Measurements from ENCODE around the gene BRD1. TPM values are rescaled to one million over a fixed set of nuclear protein-coding genes. Genes with fewer than 3 reads are reported as not detected.
"Not testable (repeated sequence)": the region's sequence is repeated elsewhere in the genome, so short reads cannot be mapped to it uniquely, and the experiment has no call there.

The BRD1 gene
- total RNA-seq, 4 donors from 2014 or later: 69.3 to 116 (median 81.1) TPM

- H3K9me3 ChIP-seq: no peaks in the 10 kb centered on the region
- no peak for DNase-seq (ENCODE audit: low spot score in 2 of 2)
- WGBS: 55% methylated on average over 17 of the region's 19 CpGs
- H3K4me3 ChIP-seq: no peak overlapping the region
- no peaks in the 10 kb centered on the region for H3K27me3 ChIP-seq
- peaks cover 44% of the 10 kb centered on the region for H3K4me1 ChIP-seq
- H3K27ac ChIP-seq: no peak overlapping the region
- TF ChIP-seq CTCF (IDR thresholded peaks at IDR 0.05) (no peak), POLR2A (IDR thresholded peaks at IDR 0.05) (no peak), EP300 (IDR thresholded peaks at IDR 0.05) (no peak), POLR2AphosphoS5 (IDR thresholded peaks at IDR 0.05) (no peak)
- peaks cover 63% of the 10 kb centered on the region for H3K36me3 ChIP-seq
Observed at GRCh38 chr22:49785841-49786471, 41.7 kb downstream of the BRD1 start.

DNA sequence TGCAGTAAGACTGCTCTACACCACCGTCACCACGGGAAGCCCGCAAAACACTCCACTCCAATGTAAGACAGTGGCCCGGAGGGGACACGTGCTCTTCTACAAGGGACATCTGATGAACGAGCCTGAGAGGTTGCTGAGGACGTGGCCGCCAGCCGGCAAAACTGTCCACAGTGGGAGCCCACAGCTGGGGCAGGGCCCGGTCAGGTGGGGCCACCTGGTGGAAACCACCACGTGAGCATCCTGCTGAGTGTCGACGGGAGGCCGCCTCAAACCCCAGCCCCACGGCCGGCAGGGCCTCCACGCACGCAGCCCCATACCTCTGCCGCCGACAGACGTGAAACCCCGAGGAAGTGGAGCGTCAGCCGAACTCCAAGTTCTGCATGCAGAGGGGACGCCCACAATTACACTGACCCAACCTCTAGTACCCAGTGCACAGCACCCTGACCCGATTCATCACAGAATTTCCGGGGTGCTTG lies 42.6 kb downstream of the BRD1 start:
- TF ChIP-seq POLR2A (IDR thresholded peaks at IDR 0.05) (no peak), POLR2AphosphoS5 (IDR thresholded peaks at IDR 0.05) (no peak), CTCF (IDR thresholded peaks at IDR 0.05) (no peak), EP300 (IDR thresholded peaks at IDR 0.05) (no peak)
- no peaks in the 10 kb centered on the region for H3K27me3 ChIP-seq
- H3K9me3 ChIP-seq: no peaks in the 10 kb centered on the region
- 96% methylated on average over 16 of the region's 27 CpGs for WGBS
- no peak overlapping the region for H3K4me3 ChIP-seq
- H3K27ac ChIP-seq: no peak overlapping the region
- H3K36me3 ChIP-seq: peaks cover 59% of the 10 kb centered on the region
- no peak for DNase-seq (ENCODE audit: low spot score in 2 of 2)
- H3K4me1 ChIP-seq: peaks cover 35% of the 10 kb centered on the region

GRCh38 chr22:49784630-49784971 lies 43.1 kb downstream of the BRD1 start:
- WGBS: 87% methylated on average over 9 of the region's 15 CpGs
- H3K27ac ChIP-seq: no peak overlapping the region
- H3K27me3 ChIP-seq: no peaks in the 10 kb centered on the region
- DNase-seq (ENCODE audit: low spot score in 2 of 2): no peak
- no peak overlapping the region for H3K4me3 ChIP-seq
- peaks cover 30% of the 10 kb centered on the region for H3K4me1 ChIP-seq
- H3K9me3 ChIP-seq: no peaks in the 10 kb centered on the region
- peaks cover 59% of the 10 kb centered on the region for H3K36me3 ChIP-seq
- no peak for TF ChIP-seq POLR2AphosphoS5 (IDR thresholded peaks at IDR 0.05)
- TF ChIP-seq POLR2A (IDR thresholded peaks at IDR 0.05): no peak
- TF ChIP-seq CTCF (IDR thresholded peaks at IDR 0.05): no peak
- no peak for TF ChIP-seq EP300 (IDR thresholded peaks at IDR 0.05)

GRCh38 chr22:49783926-49784629 lies 43.6 kb downstream of the BRD1 start:
- H3K4me1 ChIP-seq: peaks cover 25% of the 10 kb centered on the region
- no peak overlapping the region for H3K27ac ChIP-seq
- WGBS: 91% methylated on average over 41 of the region's 47 CpGs
- H3K9me3 ChIP-seq: no peaks in the 10 kb centered on the region
- no peaks in the 10 kb centered on the region for H3K27me3 ChIP-seq
- DNase-seq (ENCODE audit: low spot score in 2 of 2): no peak
- peaks cover 62% of the 10 kb centered on the region for H3K36me3 ChIP-seq
- TF ChIP-seq CTCF (IDR thresholded peaks at IDR 0.05): no peak
- no peak for TF ChIP-seq POLR2AphosphoS5 (IDR thresholded peaks at IDR 0.05)
- no peak for TF ChIP-seq EP300 (IDR thresholded peaks at IDR 0.05)
- TF ChIP-seq POLR2A (IDR thresholded peaks at IDR 0.05): no peak
- no peak overlapping the region for H3K4me3 ChIP-seq

DNA sequence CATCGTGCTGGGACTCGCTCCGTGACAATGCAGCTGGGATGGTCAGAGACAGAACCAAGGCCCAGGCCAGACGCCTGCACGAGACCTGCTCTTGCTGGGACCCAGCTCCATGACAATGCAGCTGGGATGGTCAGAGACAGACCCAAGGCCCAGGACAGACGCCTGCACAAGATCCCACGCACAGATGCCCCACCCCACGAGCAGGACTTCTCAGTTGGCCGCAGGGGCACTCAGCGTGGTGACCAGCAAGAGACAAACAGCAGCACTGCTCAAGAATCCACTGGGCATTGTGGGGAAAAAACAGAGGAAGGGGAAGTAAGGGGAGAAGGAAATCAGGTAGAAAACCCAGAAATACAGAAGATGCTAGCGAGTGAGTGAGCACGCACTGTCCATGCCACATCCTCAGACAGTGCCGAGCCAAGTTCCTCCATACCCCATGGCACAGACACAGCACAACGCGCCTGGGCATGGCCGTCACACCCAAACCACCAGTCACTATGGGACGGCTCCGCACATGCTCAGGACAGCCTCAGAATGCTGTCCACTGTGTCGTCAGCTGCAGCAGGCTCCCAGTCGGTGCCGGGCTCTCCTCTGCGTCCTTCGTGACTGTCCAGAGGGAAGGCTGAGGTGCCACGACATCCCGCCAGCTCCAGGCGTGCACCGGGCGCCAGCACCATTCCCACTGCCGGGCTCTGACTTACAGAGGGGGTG lies 44.5 kb downstream of the BRD1 start:
- no peak for DNase-seq (ENCODE audit: low spot score in 2 of 2)
- Histone ChIP-seq H3K4me3 (no peak overlapping the region), H3K9me3 (no peaks in the 10 kb centered on the region), H3K4me1 (peaks cover 16% of the 10 kb centered on the region), H3K27me3 (no peaks in the 10 kb centered on the region), H3K27ac (no peak overlapping the region), H3K36me3 (peaks cover 63% of the 10 kb centered on the region)
- WGBS: 70% methylated on average over 11 of the region's 29 CpGs
- TF ChIP-seq EP300 (IDR thresholded peaks at IDR 0.05) (no peak), POLR2A (IDR thresholded peaks at IDR 0.05) (no peak), POLR2AphosphoS5 (IDR thresholded peaks at IDR 0.05) (no peak), CTCF (IDR thresholded peaks at IDR 0.05) (no peak)

GRCh38 chr22:49781886-49782285 lies 45.8 kb downstream of the BRD1 start:
- WGBS: 92% methylated on average over 12 of the region's 21 CpGs
- H3K9me3 ChIP-seq; H3K27me3 ChIP-seq; H3K27ac ChIP-seq; H3K4me3 ChIP-seq; DNase-seq (ENCODE audit: low spot score in 2 of 2): not testable (repeated sequence)
- H3K4me1 ChIP-seq: peaks cover 14% of the 10 kb centered on the region
- peaks cover 64% of the 10 kb centered on the region for H3K36me3 ChIP-seq

Data from suprapubic skin (tissue), 4 donors.